Stimulated activated naive B cell treated with anti-CD40 and anti-IgM and Interleukin-4, amounts not matched to agents 10 μg/mL and 1 μg/mL and 100 μg/mL, for 72 hours (primary cell): Measurements from ENCODE around the gene ENO1.
"Not testable (repeated sequence)": the region's sequence is repeated elsewhere in the genome, so short reads cannot be mapped to it uniquely, and the experiment has no call there.

Experiments used
- ATAC-seq, 2 donors: fragments of 150-1000 bp; cut with Tn5 transposase; replicated peaks; 2 replicates each; pipeline ENCODE4 v1.10.0; 2021; ENCODE audit warnings: moderate library complexity in 1 of 2
- DNase-seq: peaks from one replicate; pipeline ENCODE4 v3.0.0; 2021
- H3K27ac Mint-ChIP-seq: one replicate; pipeline ENCODE4 v1.8.0; 2022; ENCODE audit warnings: mild to moderate bottlenecking, mixed read lengths
- H3K27me3 Mint-ChIP-seq, 2 donors: one replicate each; pipeline ENCODE4 v1.8.0; 2022; ENCODE audit warnings: mixed read lengths in 2 of 2
- H3K36me3 Mint-ChIP-seq, 2 donors: one replicate each; pipeline ENCODE4 v1.8.0; 2022; ENCODE audit warnings: mixed read lengths in 2 of 2, mild to moderate bottlenecking in 1 of 2
- H3K4me1 Mint-ChIP-seq, 2 donors: one replicate each; pipeline ENCODE4 v1.8.0; 2022; ENCODE audit warnings: mixed read lengths in 2 of 2, mild to moderate bottlenecking in 1 of 2
- H3K4me3 Mint-ChIP-seq, 2 donors: one replicate each; pipeline ENCODE4 v1.8.0; 2022; ENCODE audit warnings: mild to moderate bottlenecking in 2 of 2, mixed read lengths in 2 of 2, moderate library complexity in 1 of 2
- H3K9me3 Mint-ChIP-seq, 2 donors: one replicate each; pipeline ENCODE4 v1.8.0; 2022; ENCODE audit warnings: mixed read lengths in 2 of 2, mild to moderate bottlenecking in 1 of 2

The ENO1 gene

DNA sequence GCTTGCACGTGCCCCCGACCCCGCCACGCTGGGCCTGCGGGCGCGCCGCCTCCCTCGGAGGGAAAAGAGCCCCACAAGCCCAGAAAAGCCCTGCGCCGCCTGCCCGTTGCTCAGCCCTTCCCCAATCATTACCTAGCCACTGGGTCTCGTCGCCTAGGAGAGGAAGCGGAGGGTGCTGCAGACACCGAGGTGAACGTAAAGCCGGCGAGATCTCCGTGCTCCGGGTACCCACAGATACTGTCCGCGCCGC, at the start of gene ENO1:
ENO1 (minus strand) TSS at position 239 of the 250 bp plus-strand sequence. CDS start 3,778 bp downstream, outside the sequence.
- H3K9me3 Mint-ChIP-seq: no peaks in the 10 kb centered on the region
- peak within 1 kb of the TSS; percentile 87 to 97 for H3K4me3 Mint-ChIP-seq
- H3K36me3 Mint-ChIP-seq: peaks cover 40 to 50% of the 10 kb centered on the region in 2 donors
- H3K4me1 Mint-ChIP-seq: peaks cover 22 to 41% of the 10 kb centered on the region in 2 donors
- no peak for ATAC-seq
- no peak for DNase-seq
- peak within 1 kb of the TSS; percentile 99 for H3K27ac Mint-ChIP-seq
- no peaks in the 10 kb centered on the region for H3K27me3 Mint-ChIP-seq

DNA sequence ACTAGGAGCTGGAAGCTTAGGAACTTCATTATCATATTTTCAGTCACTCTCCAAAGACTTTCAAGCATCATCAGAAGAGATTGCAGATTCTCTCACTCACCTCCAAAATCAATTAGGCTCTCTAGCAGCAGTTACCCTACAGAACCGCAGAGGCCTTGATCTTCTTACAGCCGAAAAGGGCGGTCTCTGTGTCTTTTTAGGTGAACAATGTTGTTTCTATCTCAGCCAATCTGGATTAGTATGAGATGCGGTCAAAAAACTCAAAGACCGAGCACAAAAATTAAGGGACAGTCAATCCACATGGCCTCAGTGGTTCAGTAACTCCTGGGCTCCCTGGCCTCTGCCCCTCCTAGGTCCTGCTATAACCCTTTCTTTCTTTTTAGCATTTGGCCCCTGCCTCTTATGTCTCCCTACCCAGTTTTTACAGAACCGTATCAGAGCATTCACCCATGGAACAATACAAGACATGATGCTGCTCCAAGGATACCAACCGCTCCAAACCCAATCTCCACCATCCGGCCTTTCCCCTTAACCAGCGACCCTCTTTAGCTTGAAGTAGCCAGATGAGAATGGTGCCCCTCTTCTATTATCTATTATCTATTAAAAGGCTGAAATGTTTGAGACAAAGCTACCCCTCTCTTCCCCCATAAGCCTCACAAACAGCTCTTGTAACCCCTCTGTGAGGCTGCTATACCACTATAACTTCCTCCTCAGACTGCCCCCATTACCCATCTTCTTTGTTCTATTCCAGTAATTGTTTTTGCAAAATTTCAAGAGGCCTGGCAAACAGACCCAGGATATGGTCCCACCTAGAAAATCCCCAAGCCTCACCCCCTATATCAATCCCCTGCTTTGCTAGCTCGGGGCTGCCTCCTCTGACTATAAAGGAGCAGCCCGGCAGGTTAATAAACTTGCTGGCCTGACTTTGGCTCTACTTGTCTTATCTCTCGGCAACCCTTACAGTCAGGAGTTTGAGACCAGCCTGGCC, 48.5 kb upstream of the ENO1 start:
- Mint-ChIP-seq H3K27me3 (no peaks in the 10 kb centered on the region), H3K36me3 (no peaks in the 10 kb centered on the region), H3K4me1 (no peaks in the 10 kb centered on the region), H3K27ac (no peak overlapping the region), H3K9me3 (no peaks in the 10 kb centered on the region), H3K4me3 (no peak overlapping the region)
- no peak for DNase-seq
- no peak for ATAC-seq

DNA sequence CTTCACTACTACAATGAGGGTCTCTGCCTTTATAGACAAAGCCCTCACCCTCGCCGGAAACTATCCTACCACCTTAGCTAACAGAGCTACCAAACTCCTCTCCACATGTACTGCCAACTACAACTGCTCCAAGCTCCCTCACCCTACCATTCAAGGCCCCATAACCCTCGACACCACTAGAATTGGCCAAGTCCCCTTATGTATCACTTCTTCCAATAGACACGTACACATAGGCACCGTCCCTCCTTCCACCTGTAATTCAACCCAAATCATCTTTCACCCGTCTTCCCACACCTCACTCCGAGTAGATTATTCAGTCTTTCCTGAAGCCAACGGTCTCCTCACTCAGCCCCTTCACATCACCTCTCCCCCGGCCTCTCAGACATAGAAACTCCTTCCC, 47.5 kb upstream of the ENO1 start:
- no peak overlapping the region for H3K4me3 Mint-ChIP-seq
- H3K4me1 Mint-ChIP-seq: no peaks in the 10 kb centered on the region
- no peaks in the 10 kb centered on the region for H3K36me3 Mint-ChIP-seq
- no peak for DNase-seq
- H3K27ac Mint-ChIP-seq: no peak overlapping the region
- H3K9me3 Mint-ChIP-seq: no peaks in the 10 kb centered on the region
- H3K27me3 Mint-ChIP-seq: no peaks in the 10 kb centered on the region
- no peak for ATAC-seq

DNA sequence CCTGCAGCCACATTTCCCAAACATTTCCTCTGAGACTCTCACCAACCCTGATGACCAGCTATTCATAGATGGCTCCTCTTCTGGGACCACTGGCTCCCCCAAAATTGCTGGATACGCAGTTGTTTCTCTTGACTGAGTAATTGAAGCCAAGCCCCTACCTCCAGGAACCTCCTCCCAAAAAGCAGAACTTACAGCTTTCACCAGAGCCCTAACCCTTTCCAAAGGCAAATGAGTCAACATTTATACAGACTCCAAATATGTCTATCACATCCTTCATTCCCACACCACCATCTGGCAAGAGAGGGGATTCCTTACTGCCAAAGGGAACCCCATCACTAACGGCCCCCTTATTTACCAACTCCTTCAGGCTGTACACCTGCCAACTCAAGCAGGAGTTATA, 46.9 kb upstream of the ENO1 start:
- Mint-ChIP-seq H3K36me3 (no peaks in the 10 kb centered on the region), H3K27ac (no peak overlapping the region), H3K4me1 (no peaks in the 10 kb centered on the region), H3K4me3 (no peak overlapping the region), H3K9me3 (no peaks in the 10 kb centered on the region), H3K27me3 (no peaks in the 10 kb centered on the region)
- ATAC-seq (no peak), DNase-seq (no peak)

DNA sequence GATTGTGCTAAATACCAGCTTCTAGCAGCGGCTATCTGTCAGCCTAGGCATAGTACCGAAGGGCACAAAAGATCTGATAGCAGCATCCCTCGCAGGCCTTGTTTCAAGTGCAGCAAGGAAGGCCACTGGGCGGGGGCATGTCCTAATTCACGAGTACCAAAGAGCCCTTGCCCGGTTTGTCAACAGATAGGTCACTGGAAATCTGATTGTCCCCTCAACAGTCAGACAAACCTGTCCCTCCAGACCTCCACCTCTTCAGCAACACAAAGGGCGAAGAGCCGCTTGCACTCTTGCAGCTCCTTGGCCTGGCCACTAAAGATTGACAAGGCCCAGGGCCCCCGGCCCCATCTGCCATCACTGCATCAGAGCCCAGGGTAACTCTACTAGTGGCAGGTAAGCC, 44.5 kb upstream of the ENO1 start:
- H3K36me3 Mint-ChIP-seq: no peaks in the 10 kb centered on the region
- DNase-seq (no peak), ATAC-seq (no peak)
- no peak overlapping the region for H3K4me3 Mint-ChIP-seq
- H3K27ac Mint-ChIP-seq: no peak overlapping the region
- no peaks in the 10 kb centered on the region for H3K27me3 Mint-ChIP-seq
- H3K4me1 Mint-ChIP-seq: peaks cover 2 to 5% of the 10 kb centered on the region in 2 donors
- no peaks in the 10 kb centered on the region for H3K9me3 Mint-ChIP-seq

DNA sequence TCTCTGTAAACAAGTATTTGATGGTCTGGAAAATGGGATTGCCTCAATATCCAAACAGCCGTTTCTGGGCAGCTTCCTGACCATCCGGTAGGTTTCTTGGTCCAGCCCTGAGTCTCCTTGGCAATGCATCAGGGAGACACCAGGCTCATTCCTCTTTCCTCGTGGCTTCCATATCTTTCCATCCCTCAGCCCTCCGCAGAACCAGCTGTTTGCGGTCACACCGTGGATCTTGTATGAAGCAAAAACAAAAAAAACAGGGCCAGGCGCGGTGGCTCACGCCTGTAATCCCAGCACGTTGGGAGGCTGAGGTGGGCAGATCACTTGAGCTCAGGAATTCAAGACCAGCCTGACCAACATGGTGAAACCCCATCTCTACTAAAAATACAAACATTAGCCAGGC, 39.0 kb upstream of the ENO1 start:
- not testable (repeated sequence) for H3K4me3 Mint-ChIP-seq

DNA sequence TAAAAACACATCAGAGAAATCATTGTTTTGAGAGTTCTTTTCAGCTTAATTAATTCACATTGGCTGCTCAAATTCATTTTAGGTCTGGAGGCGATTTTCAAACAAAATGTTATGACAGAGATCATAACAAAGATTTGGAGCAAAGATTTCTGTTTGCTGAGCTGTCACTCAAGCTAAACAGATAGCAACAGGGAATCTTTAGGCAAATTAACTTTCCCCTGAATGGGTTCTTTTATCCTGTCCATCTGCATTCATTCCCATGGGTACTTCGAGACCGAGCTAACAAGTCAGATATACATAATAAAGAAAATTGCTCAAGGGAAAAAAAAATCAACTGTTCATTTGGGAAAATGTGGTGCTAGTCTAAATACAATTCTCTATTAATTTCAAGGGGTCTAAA, 37.0 kb upstream of the ENO1 start:
- no peak overlapping the region for H3K27ac Mint-ChIP-seq
- H3K9me3 Mint-ChIP-seq: no peaks in the 10 kb centered on the region
- no peak for DNase-seq
- H3K27me3 Mint-ChIP-seq: peaks cover under 1 to 8% of the 10 kb centered on the region in 2 donors
- ATAC-seq: no peak
- H3K4me1 Mint-ChIP-seq: peaks cover 2 to 6% of the 10 kb centered on the region in 2 donors
- H3K4me3 Mint-ChIP-seq: no peak overlapping the region
- no peaks in the 10 kb centered on the region for H3K36me3 Mint-ChIP-seq

More for the DNA sequence above, 39.0 kb upstream of the ENO1 start:
- H3K9me3 Mint-ChIP-seq, ATAC-seq, H3K4me1 Mint-ChIP-seq, H3K36me3 Mint-ChIP-seq, DNase-seq, H3K27me3 Mint-ChIP-seq, H3K27ac Mint-ChIP-seq: not testable (repeated sequence)

DNA sequence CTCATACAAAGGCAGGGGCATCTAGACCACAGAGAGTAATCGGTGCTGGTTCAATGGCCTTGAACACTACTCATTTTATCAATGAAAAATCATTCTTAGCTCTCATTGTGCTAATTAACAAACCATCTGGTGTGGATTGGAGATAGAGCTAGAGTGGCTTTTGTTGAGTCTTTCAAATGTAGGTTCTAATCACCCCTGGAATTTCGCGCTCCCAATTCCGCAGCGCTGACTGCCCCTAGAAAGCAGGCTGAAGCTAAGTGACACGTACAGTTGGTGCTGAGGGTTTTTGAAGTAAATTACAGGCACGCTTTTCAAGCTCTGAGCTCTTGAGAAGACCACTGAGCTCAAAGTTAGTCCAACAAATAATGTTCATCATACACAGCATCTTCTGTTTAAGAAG, 36.0 kb upstream of the ENO1 start:
- ATAC-seq (no peak), DNase-seq (no peak)
- H3K4me1 Mint-ChIP-seq: peaks cover 2 to 6% of the 10 kb centered on the region in 2 donors
- peaks cover 3% of the 10 kb centered on the region in 2 donors for H3K9me3 Mint-ChIP-seq
- H3K27ac Mint-ChIP-seq: no peak overlapping the region
- no peak overlapping the region for H3K4me3 Mint-ChIP-seq
- H3K27me3 Mint-ChIP-seq: peaks cover 5 to 14% of the 10 kb centered on the region in 2 donors
- H3K36me3 Mint-ChIP-seq: peaks cover 0 to 4% of the 10 kb centered on the region in 2 donors

DNA sequence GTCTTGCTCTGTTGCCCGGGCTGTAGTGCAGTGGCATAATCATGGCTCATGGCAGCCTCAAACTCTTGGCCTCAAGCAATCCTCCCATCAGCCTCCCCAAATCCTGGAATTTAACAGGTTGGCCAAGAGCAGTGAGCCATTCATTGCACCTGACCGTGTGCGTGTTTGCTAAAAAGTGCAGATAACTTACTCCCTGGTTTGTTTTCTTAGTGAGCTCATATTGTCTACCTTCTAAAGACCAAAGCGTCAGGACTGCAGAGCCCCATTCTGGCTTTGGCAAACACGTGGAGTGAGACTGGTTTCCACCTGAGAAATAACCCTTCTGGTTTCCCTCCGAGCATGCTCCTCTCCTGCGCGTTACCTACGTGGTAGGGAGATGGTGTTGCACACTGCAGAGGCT, 35.0 kb upstream of the ENO1 start:
- ATAC-seq: no peak
- Mint-ChIP-seq H3K4me1 (peaks cover 2 to 6% of the 10 kb centered on the region in 2 donors), H3K36me3 (peaks cover 0 to 4% of the 10 kb centered on the region in 2 donors), H3K4me3 (no peak overlapping the region), H3K27ac (no peak overlapping the region), H3K9me3 (peaks cover 3% of the 10 kb centered on the region in 2 donors), H3K27me3 (peaks cover 5 to 14% of the 10 kb centered on the region in 2 donors)
- no peak for DNase-seq

DNA sequence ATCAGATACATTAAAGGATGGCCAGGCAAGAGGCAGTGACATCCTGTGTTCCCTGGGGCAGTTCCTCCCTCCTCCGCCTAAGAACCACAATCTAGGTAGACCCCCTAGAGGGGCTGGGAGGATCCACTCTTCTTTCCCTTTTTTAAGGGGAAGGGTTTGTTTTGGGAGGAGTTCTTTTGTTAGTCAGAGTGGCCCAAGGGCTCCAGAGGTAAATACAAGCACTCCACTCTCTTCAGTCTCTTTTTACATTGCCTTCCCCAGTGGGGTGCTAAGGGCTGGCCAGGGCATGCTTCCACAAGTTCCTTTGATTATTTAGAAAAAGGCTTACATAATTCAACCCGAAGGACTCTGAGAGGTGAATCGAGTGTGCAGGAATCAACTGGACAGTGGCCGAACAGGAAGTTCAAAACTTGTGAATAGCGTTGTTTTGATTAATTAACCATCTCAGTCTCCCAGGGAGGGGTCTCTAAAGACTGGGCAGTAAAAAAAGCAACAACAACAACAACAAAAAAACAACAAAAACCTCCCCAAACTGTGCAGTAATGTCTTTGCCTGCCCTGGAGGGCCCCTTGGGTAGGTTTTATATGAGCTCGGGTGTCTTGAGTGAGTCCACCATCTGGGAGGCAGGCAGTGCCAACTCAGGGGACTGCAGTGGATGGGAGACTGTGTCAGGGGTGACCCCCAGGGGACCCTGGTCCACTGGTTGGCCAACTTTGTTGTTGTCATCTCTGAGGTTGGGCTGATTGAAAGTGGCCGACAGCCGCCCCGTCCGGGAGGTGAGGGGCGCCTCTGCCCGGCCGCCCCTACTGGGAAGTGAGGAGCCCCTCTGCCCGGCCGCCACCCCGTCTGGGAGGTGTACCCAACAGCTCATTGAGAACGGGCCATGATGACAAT, 33.2 kb upstream of the ENO1 start:
- Mint-ChIP-seq H3K27me3 (peaks cover 5 to 14% of the 10 kb centered on the region in 2 donors), H3K4me1 (no peaks in the 10 kb centered on the region), H3K36me3 (peaks cover 0 to 4% of the 10 kb centered on the region in 2 donors), H3K27ac (no peak overlapping the region), H3K4me3 (no peak overlapping the region), H3K9me3 (peaks cover 3% of the 10 kb centered on the region in 2 donors)
- ATAC-seq (no peak), DNase-seq (no peak)

DNA sequence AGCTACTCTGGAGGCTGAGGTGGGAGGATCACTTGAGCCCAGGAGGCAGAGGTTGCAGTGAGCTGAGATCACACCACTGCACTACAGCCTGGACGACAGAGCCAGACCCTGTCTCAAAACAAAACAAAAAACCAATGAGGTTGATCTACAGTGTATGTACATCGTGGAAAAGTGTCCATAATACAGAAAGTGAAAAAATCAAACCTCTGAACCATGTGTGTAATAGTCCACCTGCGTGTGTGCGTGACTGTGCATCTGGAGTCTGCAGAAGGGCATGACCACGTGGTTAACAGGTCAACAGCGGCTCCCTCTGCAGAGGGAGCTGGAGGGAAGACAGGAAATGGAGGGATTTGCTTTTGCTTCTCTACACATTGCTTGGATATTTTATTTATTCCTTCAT, 32.4 kb upstream of the ENO1 start:
- H3K27ac Mint-ChIP-seq: no peak overlapping the region

DNA sequence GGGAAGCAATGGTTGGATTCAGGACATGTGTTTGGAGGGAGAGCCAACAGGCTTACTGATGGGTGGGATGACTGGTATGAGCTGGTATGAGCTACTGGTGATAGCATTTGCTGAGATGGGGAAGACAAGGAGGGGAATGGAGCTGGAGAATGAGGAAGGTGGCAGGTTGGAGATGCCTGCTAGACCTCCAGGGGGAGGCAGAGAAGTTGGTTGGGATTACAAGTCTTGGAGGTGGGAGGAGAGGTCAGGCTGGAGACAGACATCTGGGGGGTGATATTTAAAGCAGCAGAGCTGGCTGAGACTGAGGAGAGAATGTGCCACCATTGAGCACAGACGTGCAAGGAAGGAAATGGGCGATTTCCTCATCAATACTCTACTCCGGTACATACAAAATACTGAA, 31.8 kb upstream of the ENO1 start:
- peaks cover 3% of the 10 kb centered on the region in 2 donors for H3K9me3 Mint-ChIP-seq
- DNase-seq (no peak), ATAC-seq (no peak)
- H3K4me1 Mint-ChIP-seq: no peaks in the 10 kb centered on the region
- no peak overlapping the region for H3K27ac Mint-ChIP-seq
- H3K4me3 Mint-ChIP-seq: no peak overlapping the region
- peaks cover 0 to 4% of the 10 kb centered on the region in 2 donors for H3K36me3 Mint-ChIP-seq
- peaks cover 5 to 14% of the 10 kb centered on the region in 2 donors for H3K27me3 Mint-ChIP-seq

More for the DNA sequence above, 32.4 kb upstream of the ENO1 start:
- Mint-ChIP-seq H3K36me3 (peaks cover 0 to 4% of the 10 kb centered on the region in 2 donors), H3K4me1 (no peaks in the 10 kb centered on the region), H3K4me3 (no peak overlapping the region), H3K9me3 (peaks cover 3% of the 10 kb centered on the region in 2 donors), H3K27me3 (peaks cover 5 to 14% of the 10 kb centered on the region in 2 donors)
- ATAC-seq: no peak
- DNase-seq: no peak

DNA sequence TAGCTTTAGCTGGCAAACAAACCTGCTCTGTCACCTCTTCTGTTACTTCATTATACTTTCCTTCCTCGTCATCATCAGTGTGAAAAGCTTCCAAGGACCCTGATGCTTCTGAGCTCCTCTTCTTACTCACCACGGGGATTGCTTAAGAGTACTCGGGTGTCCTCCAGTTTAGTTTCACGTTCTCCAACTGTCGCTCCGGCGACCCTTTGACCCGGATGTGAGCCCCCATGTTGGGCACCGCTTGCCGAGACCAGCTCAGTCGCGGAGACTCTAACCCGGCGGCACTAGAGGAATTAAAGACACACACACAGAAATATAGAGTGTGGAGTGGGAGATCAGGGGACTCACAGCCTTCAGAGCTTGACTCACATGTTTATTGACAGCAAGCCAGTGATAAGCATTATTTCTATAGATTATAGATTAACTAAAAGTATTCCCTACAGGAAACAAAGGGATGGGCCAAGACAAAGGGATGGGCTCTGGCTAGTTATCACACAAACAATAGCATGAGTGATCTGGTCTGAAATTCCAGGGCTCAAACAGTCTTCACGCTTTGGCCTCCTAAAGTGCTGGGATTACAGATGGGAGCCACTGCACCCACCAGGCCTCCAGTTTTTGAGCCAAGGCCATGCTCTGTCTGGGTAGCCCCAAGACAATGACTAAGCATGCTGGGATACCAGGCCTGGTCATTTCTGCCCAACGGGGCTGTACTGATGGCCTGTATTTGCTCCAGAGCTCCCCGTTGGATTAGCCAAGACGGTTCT, 30.1 kb upstream of the ENO1 start:
- Mint-ChIP-seq H3K4me1 (no peaks in the 10 kb centered on the region), H3K9me3 (peaks cover 3% of the 10 kb centered on the region in 2 donors), H3K36me3 (peaks cover 0 to 4% of the 10 kb centered on the region in 2 donors), H3K4me3 (no peak overlapping the region), H3K27me3 (peaks cover 5 to 14% of the 10 kb centered on the region in 2 donors), H3K27ac (no peak overlapping the region)
- ATAC-seq (no peak), DNase-seq (no peak)
